Suprapubic skin (tissue), 4 donors: ENCODE data around the gene CYSLTR2. TPM values are rescaled to one million over a fixed set of nuclear protein-coding genes. Genes with fewer than 3 reads are reported as not detected.

Source experiments
- DNase-seq, 2 donors: peaks; one replicate each; pipeline ENCODE4 v3.0.0-alpha.2; 2019; ENCODE audit warnings: low spot score in 2 of 2
- H3K27ac ChIP-seq: fragments of 200-600 bp; sonication (generic); one replicate; pipeline ENCODE4 v1.5.1; 2019
- H3K27me3 ChIP-seq: fragments of 200-600 bp; sonication (generic); one replicate; pipeline ENCODE4 v1.5.1; 2019
- H3K36me3 ChIP-seq: fragments of 200-600 bp; sonication (generic); one replicate; pipeline ENCODE4 v1.5.1; 2019
- H3K4me1 ChIP-seq: fragments of 200-600 bp; sonication (generic); one replicate; pipeline ENCODE4 v1.5.1; 2019
- H3K4me3 ChIP-seq: fragments of 200-600 bp; sonication (generic); one replicate; pipeline ENCODE4 v1.5.1; 2019; ENCODE audit warnings: mild to moderate bottlenecking
- H3K9me3 ChIP-seq: fragments of 200-600 bp; sonication (generic); one replicate; pipeline ENCODE4 v1.5.1; 2019
- CTCF ChIP-seq, 2 donors: fragments of 200-600 bp in 1 of 2; fragments of 450-650 bp in 1 of 2; sonication (generic) in 1 of 2; IDR thresholded peaks; one replicate each; pipeline ENCODE4 v1.5.1; 2016 to 2019; ENCODE audit warnings: antibody characterized with exemption in 2 of 2, mild to moderate bottlenecking in 1 of 2, moderate library complexity in 1 of 2
- EP300 ChIP-seq: sonication (generic); formaldehyde crosslinking; IDR thresholded peaks from one replicate; pipeline ENCODE4 v1.6.1; 2017; ENCODE audit warnings: antibody characterized with exemption
- POLR2A ChIP-seq, 2 donors: fragments of 450-650 bp; IDR thresholded peaks; one replicate each; pipeline ENCODE4 v1.6.1; 2017; ENCODE audit warnings: antibody characterized with exemption in 2 of 2, mild to moderate bottlenecking in 2 of 2, moderate library complexity in 2 of 2
- POLR2AphosphoS5 ChIP-seq, 3 donors: sonication (generic); formaldehyde crosslinking; IDR thresholded peaks; one replicate each; pipeline ENCODE4 v1.6.1; 2017; ENCODE audit warnings: antibody characterized with exemption in 3 of 3
- WGBS: methylation state at CpG from one replicate; pipeline ENCODE4 v1.1.5; 2018; 5-methylcytosine and 5-hydroxymethylcytosine counted together
- total RNA-seq, 4 donors: library from RNA; depleted of rRNA; stranded (reverse); fragments of >200 nt; gene quantifications; one replicate each; pipeline ENCODE4 v1.1.0, GENCODE V29; 2016

The CYSLTR2 gene
- total RNA-seq, 4 donors from 2014 or later: 0.93 to 2.2 (median 1.7) TPM

- no peaks in the 10 kb centered on the region for H3K27me3 ChIP-seq
- no peak overlapping the region for H3K4me3 ChIP-seq
- no peaks in the 10 kb centered on the region for H3K36me3 ChIP-seq
- no peak overlapping the region for H3K27ac ChIP-seq
- DNase-seq: no peak
- TF ChIP-seq POLR2A (IDR thresholded peaks at IDR 0.05) (no peak), POLR2AphosphoS5 (IDR thresholded peaks at IDR 0.05) (no peak), EP300 (no peak), CTCF (IDR thresholded peaks at IDR 0.05) (no peak)
- H3K4me1 ChIP-seq: peaks cover 21% of the 10 kb centered on the region
- H3K9me3 ChIP-seq: no peaks in the 10 kb centered on the region
- WGBS: 96% methylated on average over 2 of the region's 2 CpGs
Observed at GRCh38 chr13:48748681-48749080, 95.0 kb downstream of the CYSLTR2 start.

- no peak for DNase-seq
- WGBS: 65% methylated on average over 4 of the region's 4 CpGs
- Histone ChIP-seq H3K4me1 (peaks cover 21% of the 10 kb centered on the region), H3K27ac (peak overlapping the region; percentile 28), H3K36me3 (no peaks in the 10 kb centered on the region), H3K27me3 (no peaks in the 10 kb centered on the region), H3K4me3 (no peak overlapping the region), H3K9me3 (no peaks in the 10 kb centered on the region)
- TF ChIP-seq EP300 (no peak), CTCF (IDR thresholded peaks at IDR 0.05) (no peak), POLR2AphosphoS5 (IDR thresholded peaks at IDR 0.05) (no peak), POLR2A (IDR thresholded peaks at IDR 0.05) (no peak)
Observed at GRCh38 chr13:48749144-48749543, 95.4 kb downstream of the CYSLTR2 start.

- Histone ChIP-seq H3K4me3 (no peak overlapping the region), H3K36me3 (no peaks in the 10 kb centered on the region), H3K27ac (peak overlapping the region; percentile 84), H3K9me3 (no peaks in the 10 kb centered on the region), H3K27me3 (no peaks in the 10 kb centered on the region), H3K4me1 (peaks cover 21% of the 10 kb centered on the region)
- peak in 1 of 2 donors; percentile 45 for TF ChIP-seq CTCF (IDR thresholded peaks at IDR 0.05)
- TF ChIP-seq POLR2AphosphoS5 (IDR thresholded peaks at IDR 0.05): peak in 2 of 3 donors; percentile 58 to 65
- no peak for TF ChIP-seq POLR2A (IDR thresholded peaks at IDR 0.05)
- no peak for TF ChIP-seq EP300
- 36% methylated on average over 15 of the region's 15 CpGs for WGBS
- peak; percentile 92 to 93 for DNase-seq
Observed at GRCh38 chr13:48749699-48750473, 96.2 kb downstream of the CYSLTR2 start.

DNA sequence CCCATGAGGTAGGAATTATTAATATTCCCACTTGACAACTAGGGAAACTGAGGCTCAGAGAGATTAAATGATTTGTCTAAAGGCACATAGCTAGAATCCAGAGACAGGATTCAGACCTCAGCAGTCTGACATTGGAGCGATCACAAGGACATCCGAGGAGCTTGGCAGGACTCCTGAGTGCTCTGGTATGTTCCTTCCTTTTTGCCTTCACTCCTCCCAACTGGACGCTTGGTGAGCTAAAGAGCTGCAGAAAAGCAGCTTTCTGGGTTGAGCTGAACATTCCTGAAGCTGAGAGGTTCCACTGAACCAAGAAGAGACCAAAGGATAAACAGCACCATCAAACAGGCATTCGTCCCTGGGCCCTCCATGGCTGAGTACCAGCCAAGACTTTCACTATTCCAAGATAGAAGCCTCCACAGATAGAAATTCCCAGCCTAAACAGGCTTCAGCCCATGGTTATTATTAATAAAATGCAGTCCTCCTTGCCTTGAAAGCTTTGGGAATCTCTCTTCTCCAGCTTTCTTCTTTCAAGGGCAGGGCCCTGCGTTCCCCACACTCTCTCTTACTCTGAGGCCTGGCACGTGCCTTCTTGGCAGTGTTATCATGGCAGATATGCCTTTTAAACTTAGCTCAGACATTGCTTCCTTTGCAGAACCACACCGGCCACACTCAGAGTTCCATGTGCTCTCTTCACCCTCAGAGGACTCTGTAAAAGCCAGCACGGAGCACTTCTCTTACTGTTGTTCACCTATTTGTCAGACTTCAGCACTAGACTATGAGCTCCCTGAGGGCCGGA is 97.1 kb downstream of the CYSLTR2 start:
- TF ChIP-seq CTCF (IDR thresholded peaks at IDR 0.05) (no peak), POLR2AphosphoS5 (IDR thresholded peaks at IDR 0.05) (no peak)
- Histone ChIP-seq H3K27me3 (no peaks in the 10 kb centered on the region), H3K9me3 (no peaks in the 10 kb centered on the region), H3K27ac (peak overlapping the region; percentile 84), H3K4me3 (no peak overlapping the region), H3K36me3 (no peaks in the 10 kb centered on the region), H3K4me1 (peaks cover 21% of the 10 kb centered on the region)
- WGBS: 66% methylated on average over 9 of the region's 9 CpGs
- no peak for DNase-seq

DNA sequence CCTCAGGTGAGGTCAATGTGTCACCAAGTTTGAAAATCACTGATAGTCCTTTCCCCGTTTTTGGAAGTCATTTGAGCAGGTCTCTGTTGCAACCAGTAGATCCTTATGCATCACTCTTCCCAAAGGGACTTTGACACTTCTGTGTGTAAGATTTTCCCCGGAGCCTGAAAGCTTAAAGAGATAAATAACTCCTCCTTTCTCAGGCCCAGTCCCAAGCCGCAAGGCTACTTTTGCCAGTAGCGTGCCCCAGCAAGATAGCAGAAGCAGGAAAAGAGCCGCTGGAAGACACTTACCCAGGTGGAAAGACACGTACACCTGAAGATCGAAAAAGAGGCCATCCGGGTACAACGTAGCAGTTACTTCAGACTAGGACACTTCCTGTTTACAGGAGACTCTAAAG is 106.9 kb downstream of the CYSLTR2 start:
- DNase-seq: no peak
- no peaks in the 10 kb centered on the region for H3K36me3 ChIP-seq
- no peak overlapping the region for H3K27ac ChIP-seq
- H3K4me1 ChIP-seq: no peaks in the 10 kb centered on the region
- H3K4me3 ChIP-seq: no peak overlapping the region
- no peaks in the 10 kb centered on the region for H3K27me3 ChIP-seq
- no peak for TF ChIP-seq POLR2AphosphoS5 (IDR thresholded peaks at IDR 0.05)
- TF ChIP-seq POLR2A (IDR thresholded peaks at IDR 0.05): no peak
- no peak for TF ChIP-seq CTCF (IDR thresholded peaks at IDR 0.05)
- TF ChIP-seq EP300: no peak
- no peaks in the 10 kb centered on the region for H3K9me3 ChIP-seq
- 79% methylated on average over 9 of the region's 9 CpGs for WGBS
